DLD1 (cell line): ENCODE results near the gene IL2RG.

Experiments
- in situ Hi-C: cut with HindIII; loops from 2 replicates; pipeline ENCODE4 v1.10.0; 2017; ENCODE audit warnings: low sequenced_read_pairs

Gene IL2RG

DNA sequence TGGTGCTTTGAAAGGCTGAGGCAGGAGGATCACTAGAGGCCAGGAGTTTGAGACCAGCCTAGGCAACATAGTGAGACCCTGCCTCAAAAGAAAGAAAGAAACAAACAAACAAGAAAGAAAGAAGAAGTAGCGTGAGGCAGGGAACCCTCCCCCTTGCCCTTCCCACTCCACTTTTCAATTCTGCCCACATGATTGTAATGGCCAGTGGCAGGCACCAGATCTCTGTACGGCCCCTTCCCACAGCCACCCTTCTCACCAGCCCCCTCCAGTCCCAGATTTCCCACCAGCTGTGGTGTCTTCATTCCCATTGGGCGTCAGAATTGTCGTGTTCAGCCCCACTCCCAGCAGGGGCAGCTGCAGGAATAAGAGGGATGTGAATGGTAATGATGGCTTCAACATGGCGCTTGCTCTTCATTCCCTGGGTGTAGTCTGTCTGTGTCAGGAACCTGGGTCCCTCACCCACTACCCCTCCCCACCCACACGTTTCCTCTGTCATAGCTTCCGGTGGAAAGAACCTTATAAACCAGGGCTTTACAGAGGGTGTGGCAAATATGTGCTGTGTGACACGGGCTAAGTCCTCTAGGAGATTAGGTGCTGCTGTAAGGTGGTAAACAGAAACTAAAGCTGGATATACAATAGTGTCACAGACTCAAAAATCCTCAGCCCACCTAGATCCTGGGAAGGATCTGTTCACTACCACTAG lies at the start of gene IL2RG:
IL2RG (minus strand) TSS at position 437 of the 703 bp plus-strand sequence; CDS start at position 399, 38 bp downstream.
- in situ Hi-C loops = no loop called here

GRCh38 chrX:71160475-71160874 lies 49.1 kb upstream of the IL2RG start:
- in situ Hi-C loops = no loop called here

DNA sequence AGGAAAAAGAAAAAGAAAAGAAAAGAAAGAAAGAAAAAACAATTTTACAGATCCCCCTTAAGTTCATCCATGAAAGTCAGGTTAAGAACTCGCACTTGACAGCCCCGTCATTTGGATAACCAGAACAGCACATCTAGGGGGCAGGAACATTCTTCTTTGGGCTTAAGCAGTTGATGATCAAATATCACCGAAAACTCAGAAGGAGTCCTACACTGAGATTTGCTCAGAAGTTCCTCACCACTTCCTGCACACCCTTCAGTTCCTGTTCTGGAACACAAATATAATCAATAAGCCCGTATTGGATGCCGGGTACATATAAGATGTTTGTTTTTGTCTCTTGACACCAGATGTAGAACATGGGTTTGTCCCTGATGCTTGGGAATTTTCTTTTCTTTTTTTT lies 48.0 kb upstream of the IL2RG start:
- in situ Hi-C loops = no loop called here

GRCh38 chrX:71158603-71159002 lies 47.2 kb upstream of the IL2RG start:
- in situ Hi-C loops = no loop called here

DNA sequence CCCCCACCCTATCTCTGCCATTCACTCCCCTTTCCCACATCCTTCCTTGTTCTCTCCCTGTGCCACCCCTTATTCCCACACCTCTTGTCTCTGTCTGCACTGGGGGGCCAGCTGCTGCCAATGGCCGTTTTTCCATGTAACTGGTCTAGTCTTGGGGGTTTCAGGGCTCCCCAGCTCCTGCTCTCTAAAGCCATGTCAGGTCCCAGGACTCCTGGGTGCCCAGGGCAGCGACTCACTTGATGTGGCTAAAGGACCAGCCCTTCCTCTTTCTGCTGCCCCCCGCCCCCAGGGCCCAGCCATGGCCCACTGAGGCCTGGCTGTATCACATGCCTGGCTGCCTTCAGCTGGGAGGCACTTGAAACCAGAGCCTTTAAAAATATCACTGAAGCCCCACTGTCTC lies 43.3 kb upstream of the IL2RG start:
- in situ Hi-C loops = no loop called here

- in situ Hi-C loops = no loop called here
These were observed 42.8 kb upstream of the IL2RG start for GRCh38 chrX:71154196-71154595.

GRCh38 chrX:71151366-71151765 lies 40.0 kb upstream of the IL2RG start:
- in situ Hi-C loops = no loop called here

DNA sequence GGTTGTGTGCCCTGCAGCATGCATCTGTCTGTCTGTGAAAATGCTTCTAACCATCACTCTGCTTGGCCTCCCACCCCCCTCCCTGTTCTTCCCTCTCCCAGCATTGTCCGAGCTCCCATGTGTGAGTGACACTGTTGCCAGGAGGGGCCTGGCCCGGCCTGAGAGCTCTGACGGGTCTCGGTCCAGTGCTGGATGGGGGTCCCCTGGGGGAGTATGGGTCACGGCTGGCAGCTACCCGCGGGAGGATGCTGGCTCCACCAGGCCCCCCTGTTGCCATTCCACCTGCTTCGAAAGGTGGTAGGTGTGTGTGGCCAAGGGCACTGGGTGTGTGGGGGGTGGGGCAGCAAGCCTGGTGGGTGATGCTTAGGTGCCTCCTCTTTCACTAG lies 36.9 kb upstream of the IL2RG start:
- in situ Hi-C loops = no loop called here

- in situ Hi-C loops = no loop called here
These were observed 36.3 kb upstream of the IL2RG start for GRCh38 chrX:71147496-71148277.

DNA sequence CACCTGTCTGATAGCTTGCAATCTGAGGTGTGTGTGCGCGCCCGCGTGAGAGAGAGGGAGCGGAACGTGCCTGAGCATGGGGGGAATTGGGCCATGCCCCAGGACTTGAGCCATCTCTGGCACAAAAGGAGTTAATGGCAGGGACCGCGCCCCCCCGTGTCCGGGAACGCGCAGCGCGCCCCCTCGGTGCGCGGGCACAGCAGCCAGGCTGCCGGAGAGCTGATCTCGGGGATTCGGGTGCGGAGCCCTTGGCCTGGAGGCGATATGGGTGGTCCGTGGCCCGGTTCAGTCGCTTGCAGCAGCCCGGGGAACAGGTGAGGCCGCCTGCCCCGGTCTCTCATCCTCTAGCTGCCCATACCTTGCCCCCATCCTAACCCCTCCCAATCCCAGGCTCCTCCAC lies 33.3 kb upstream of the IL2RG start, which contains the start of gene NLGN3:
NLGN3 (plus strand) TSS at position 191 of the 400 bp plus-strand sequence. CDS start 2,909 bp downstream, outside the sequence.
- in situ Hi-C loops = no loop called here

DNA sequence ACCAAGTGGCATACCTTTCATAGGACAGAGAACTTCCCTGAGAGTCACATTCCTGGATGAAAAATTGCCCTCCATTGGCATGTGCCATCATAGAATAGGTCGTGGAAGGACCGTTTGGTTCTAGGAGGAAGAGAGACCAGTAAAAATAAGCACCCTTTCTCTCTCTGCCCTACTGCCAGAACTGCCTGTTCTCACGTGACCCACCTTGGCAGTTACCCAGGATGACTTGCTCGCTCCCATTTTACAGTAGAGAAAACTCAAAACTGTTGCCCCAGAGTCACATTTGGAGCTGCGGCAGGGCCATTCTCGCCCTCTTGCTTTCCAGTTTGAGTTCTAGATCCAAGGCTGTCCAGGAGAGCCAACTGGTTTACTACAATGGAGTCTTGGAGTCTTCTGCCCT lies 32.1 kb upstream of the IL2RG start:
- in situ Hi-C loops = no loop called here

GRCh38 chrX:71140440-71140839 lies 29.1 kb upstream of the IL2RG start:
- in situ Hi-C loops = no loop called here

DNA sequence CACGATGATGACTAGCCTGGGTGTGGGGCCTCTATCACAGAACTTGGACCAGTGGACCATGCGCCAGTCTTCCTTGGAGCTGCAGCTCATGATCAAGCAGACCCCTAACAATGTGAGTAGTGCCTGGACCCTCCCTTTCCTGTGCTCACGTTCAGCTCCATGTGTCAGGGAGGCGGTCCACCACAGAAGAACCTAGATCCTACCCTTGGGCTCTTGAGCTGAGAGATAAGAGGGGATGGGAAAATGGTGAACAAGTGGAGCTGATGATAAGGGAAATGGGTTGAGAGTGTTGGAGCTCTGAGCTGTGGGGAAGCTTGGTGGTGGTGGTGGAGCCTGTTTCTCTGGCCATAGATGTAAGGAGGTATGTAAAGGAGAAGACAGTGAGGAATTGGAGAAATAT lies 20.1 kb upstream of the IL2RG start:
- in situ Hi-C loops = no loop called here

- in situ Hi-C loops = no loop called here
These were observed 17.8 kb upstream of the IL2RG start for GRCh38 chrX:71128915-71129765.

DNA sequence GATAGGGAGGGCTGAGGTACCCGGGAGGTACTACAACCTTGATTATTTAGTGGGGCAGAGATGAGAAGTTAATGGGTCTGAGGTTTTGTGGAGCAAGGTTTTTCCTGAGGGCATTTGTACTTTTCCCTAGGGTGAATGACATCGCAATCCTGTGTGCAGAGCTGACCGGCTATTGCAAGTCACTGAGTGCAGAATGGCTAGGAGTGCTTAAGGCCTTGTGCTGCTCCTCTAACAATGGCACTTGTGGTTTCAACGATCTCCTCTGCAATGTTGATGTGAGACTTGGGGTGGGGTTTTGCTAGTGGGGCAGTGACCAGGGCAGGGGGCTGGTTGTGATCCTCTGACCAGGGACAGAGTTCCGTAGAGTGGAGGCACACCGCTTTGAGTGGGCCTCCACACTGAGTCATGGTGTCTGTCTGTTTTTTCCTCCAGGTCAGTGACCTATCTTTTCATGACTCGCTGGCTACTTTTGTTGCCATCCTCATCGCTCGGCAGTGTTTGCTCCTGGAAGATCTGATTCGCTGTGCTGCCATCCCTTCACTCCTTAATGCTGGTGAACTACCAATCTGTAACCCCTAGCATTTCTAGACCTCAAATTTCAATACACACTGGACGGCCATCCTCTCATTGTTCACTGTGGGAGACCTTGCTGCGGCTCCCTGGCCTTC lies 16.9 kb upstream of the IL2RG start:
- in situ Hi-C loops = no loop called here

- in situ Hi-C loops = no loop called here
These were observed 7.7 kb upstream of the IL2RG start for GRCh38 chrX:71118985-71119535.

DNA sequence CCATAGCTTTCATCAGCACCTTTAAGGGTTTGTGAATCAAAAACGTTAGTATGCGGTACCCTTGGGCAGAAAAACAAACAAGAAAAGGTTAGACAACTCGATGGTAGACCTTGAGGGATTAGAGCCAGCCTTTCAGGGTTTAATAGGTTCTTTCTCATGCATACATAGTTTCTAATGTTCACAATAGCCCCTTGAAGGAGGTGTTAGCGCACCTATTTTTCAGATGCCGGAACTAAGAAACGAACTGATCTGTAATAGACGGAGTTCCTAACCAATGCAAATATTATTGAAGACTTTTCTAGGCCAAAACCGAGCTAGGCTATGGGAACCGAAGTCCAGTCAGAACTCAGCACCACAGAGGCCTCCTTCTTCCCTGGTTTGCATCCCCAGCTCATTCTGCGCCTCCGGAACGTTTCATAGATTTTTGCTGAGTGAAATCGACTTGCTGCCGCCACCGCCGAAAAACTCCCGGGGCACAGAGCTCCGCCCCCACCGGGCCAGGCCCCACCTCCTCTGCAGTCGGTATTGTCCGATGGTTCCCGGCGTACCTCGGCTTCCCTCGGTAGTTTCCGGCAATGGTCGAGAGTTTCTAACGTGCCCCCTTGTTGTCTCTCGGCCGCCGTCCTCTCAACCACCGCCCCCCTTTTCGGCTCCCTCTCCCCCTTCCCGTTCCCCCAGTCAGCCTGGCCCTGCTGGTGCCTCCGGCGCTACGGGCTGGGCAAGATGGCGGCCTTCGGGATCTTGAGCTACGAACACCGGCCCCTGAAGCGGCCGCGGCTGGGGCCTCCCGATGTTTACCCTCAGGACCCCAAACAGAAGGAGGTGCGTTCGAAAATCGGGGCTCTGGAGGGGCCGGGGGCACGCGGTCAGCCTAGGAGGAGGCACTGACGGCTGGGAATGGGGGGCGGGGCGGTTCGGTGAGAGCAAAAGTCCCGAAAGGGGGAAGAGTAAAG lies 6.9 kb upstream of the IL2RG start, which contains the start of gene MED12:
MED12 (plus strand) TSS at position 565 of the 953 bp plus-strand sequence; CDS start at position 724, 159 bp downstream.
- in situ Hi-C loops = no loop called here

- in situ Hi-C loops = no loop called here
These were observed 6.0 kb upstream of the IL2RG start for GRCh38 chrX:71117358-71117757.

DNA sequence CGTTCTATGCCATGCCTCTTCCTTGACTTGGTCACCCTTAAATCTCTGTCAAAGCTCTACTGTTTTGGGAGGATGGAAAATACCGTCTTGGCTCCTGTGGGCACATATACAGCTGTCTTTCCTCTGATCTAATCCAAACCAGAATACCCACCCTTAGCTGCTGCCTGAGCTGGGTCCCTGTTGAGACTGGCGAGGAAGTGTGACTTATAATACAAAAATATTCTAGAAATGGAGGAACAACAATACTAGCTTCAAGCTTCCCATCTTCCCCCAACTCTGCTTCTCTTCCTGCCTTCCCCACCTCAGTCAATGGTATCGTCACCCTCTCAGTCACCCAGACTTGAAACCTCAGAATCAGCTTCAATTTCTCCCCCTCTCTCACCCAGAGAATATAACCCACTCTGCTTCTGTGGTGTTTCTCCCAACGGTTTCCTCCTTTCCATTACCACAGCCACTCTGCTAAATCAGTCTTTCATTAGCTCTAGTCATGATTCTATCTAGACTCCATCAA lies 599 bp upstream of the IL2RG start:
- in situ Hi-C loops = no loop called here
